NCI-H1092 (cell line): ENCODE data around the gene LCORL.
"Not testable (repeated sequence)": the region's sequence is repeated elsewhere in the genome, so short reads cannot be mapped to it uniquely, and the experiment has no call there.

Source experiments
- DNase-seq: peaks from one replicate; lab custom pipeline; 2025; lab: John Stamatoyannopoulos, UW

LCORL gene

GRCh38 chr4:18021720-18022571, at the start of gene LCORL:
Gene LCORL (minus strand): TSS chr4:18021755. CDS start chr4:18021751, 4 bp downstream.
- peak; percentile 97 for DNase-seq

- no peak for DNase-seq
These were observed 48.3 kb upstream of the LCORL start for GRCh38 chr4:18069810-18070209.

GRCh38 chr4:18067031-18067430, 45.5 kb upstream of the LCORL start:
- no peak for DNase-seq

- DNase-seq = no peak
These were observed 41.5 kb upstream of the LCORL start for GRCh38 chr4:18063079-18063478.

GRCh38 chr4:18057821-18058533, 36.4 kb upstream of the LCORL start:
- no peak for DNase-seq

- DNase-seq = no peak
These were observed 34.5 kb upstream of the LCORL start for GRCh38 chr4:18056030-18056429.

GRCh38 chr4:18052158-18052557, 30.6 kb upstream of the LCORL start:
- no peak for DNase-seq

GRCh38 chr4:18051281-18051680, 29.7 kb upstream of the LCORL start:
- no peak for DNase-seq

GRCh38 chr4:18050448-18050847, 28.9 kb upstream of the LCORL start:
- no peak for DNase-seq

- no peak for DNase-seq
These were observed 27.9 kb upstream of the LCORL start for GRCh38 chr4:18049446-18049845.

- no peak for DNase-seq
These were observed 21.2 kb upstream of the LCORL start for GRCh38 chr4:18042754-18043153.

GRCh38 chr4:18042012-18042411, 20.5 kb upstream of the LCORL start:
- DNase-seq = no peak

- no peak for DNase-seq
These were observed 19.6 kb upstream of the LCORL start for GRCh38 chr4:18041114-18041513.

GRCh38 chr4:18039113-18039512, 17.6 kb upstream of the LCORL start:
- DNase-seq = no peak

GRCh38 chr4:18036369-18036768, 14.8 kb upstream of the LCORL start:
- not testable (repeated sequence) for DNase-seq

- no peak for DNase-seq
These were observed 12.5 kb upstream of the LCORL start for GRCh38 chr4:18034099-18034498.

GRCh38 chr4:18033111-18034085, 11.8 kb upstream of the LCORL start:
- DNase-seq = no peak

GRCh38 chr4:18025288-18025687, 3.7 kb upstream of the LCORL start:
- no peak for DNase-seq

GRCh38 chr4:18022572-18023050, 1.1 kb upstream of the LCORL start:
- DNase-seq = no peak

GRCh38 chr4:18021470-18021719, 160 bp downstream of the LCORL start:
- DNase-seq = no peak

- peak; percentile 74 for DNase-seq
These were observed 685 bp downstream of the LCORL start for GRCh38 chr4:18020671-18021469.
